Neural cell (in vitro differentiated cells): ENCODE measurements around the gene PABPC1L. TPM values are rescaled to one million over a fixed set of nuclear protein-coding genes. Genes with fewer than 3 reads are reported as not detected.

Source experiments
- H2AFZ ChIP-seq: fragments of 200-600, 300-800 bp; sonication (generic), shearing (Covaris generic); 2 replicates; pipeline ENCODE4 v1.6.0; 2014; ENCODE audit warnings: low read depth, mild to moderate bottlenecking, antibody characterized with exemption, low read length, moderate library complexity
- H3F3A ChIP-seq: fragments of 200-600 bp; shearing (Covaris generic); 2 replicates; pipeline ENCODE4 v1.6.1; 2016; ENCODE audit warnings: mild to moderate bottlenecking, moderate library complexity, mixed read lengths, antibody characterized with exemption, low read length; ENCODE audit not compliant: insufficient read depth, poor library complexity, severe bottlenecking
- H3K27ac ChIP-seq: fragments of 200-600, 300-800 bp; sonication (generic), shearing (Covaris generic); 2 replicates; pipeline ENCODE4 v1.5.1; 2014; ENCODE audit warnings: mild to moderate bottlenecking, low read length, moderate library complexity
- H3K27me3 ChIP-seq: fragments of 300-800, 200-600 bp; sonication (generic), shearing (Covaris generic); 2 replicates; pipeline ENCODE4 v1.6.0; 2014; ENCODE audit warnings: mild to moderate bottlenecking, low read depth, low read length, moderate library complexity; ENCODE audit not compliant: insufficient read depth
- H3K36me3 ChIP-seq: fragments of 300-800, 200-600 bp; sonication (generic), shearing (Covaris generic); 2 replicates; pipeline ENCODE4 v1.5.1; 2014; ENCODE audit warnings: mild to moderate bottlenecking, antibody characterized with exemption, low read length, moderate library complexity; ENCODE audit not compliant: insufficient read depth
- H3K4me2 ChIP-seq: fragments of 300-800, 200-600 bp; sonication (generic), shearing (Covaris generic); 2 replicates; pipeline ENCODE4 v1.6.0; 2014; ENCODE audit warnings: mild to moderate bottlenecking, low read length
- H3K4me3 ChIP-seq: fragments of 300-800, 200-600 bp; sonication (generic), shearing (Covaris generic); 2 replicates; pipeline ENCODE4 v1.5.1; 2014; ENCODE audit warnings: mild to moderate bottlenecking, low read length, moderate library complexity
- H3K79me2 ChIP-seq: fragments of 200-600 bp; shearing (Covaris generic); replicated peaks from 2 replicates; pipeline ENCODE4 v1.6.0; 2014; ENCODE audit warnings: mild to moderate bottlenecking, low read length, moderate library complexity; ENCODE audit not compliant: insufficient read depth
- H3K9ac ChIP-seq: fragments of 300-800, 200-600 bp; sonication (generic), shearing (Covaris generic); 2 replicates; pipeline ENCODE4 v1.6.1; 2016; ENCODE audit warnings: mild to moderate bottlenecking, low read length, mixed read lengths
- H3K9me2 ChIP-seq: fragments of 200-600 bp; shearing (Covaris generic); 2 replicates; pipeline ENCODE4 v1.6.1; 2016; ENCODE audit warnings: mild to moderate bottlenecking, low read length, mixed read lengths; ENCODE audit not compliant: insufficient read depth
- H3K9me3 ChIP-seq: fragments of 200-600, 300-800 bp; sonication (generic), shearing (Covaris generic); 2 replicates; pipeline ENCODE4 v1.6.1; 2016; ENCODE audit warnings: mild to moderate bottlenecking, mixed run types, low read length, moderate library complexity, mixed read lengths
- H4K20me1 ChIP-seq: fragments of 200-600 bp; shearing (Covaris generic); 2 replicates; pipeline ENCODE4 v1.6.1; 2016; ENCODE audit warnings: mild to moderate bottlenecking, mixed run types; ENCODE audit not compliant: insufficient read depth
- EP300 ChIP-seq: fragments of 450-650 bp; conservative IDR thresholded peaks from 2 replicates; pipeline ENCODE4 v1.6.1; 2014; ENCODE audit warnings: antibody characterized with exemption, mild to moderate bottlenecking, moderate library complexity; ENCODE audit not compliant: poor library complexity, severe bottlenecking
- EZH2 ChIP-seq: fragments of 200-600, 300-800 bp; shearing (Covaris generic), sonication (generic); IDR thresholded peaks from 2 replicates; pipeline ENCODE4 v1.6.1; 2014; ENCODE audit warnings: antibody characterized with exemption, low read length, borderline replicate concordance, mild to moderate bottlenecking; ENCODE audit not compliant: insufficient read depth, poor library complexity, severe bottlenecking
- MXI1 ChIP-seq: fragments of 450-650 bp; conservative IDR thresholded peaks from 2 replicates; pipeline ENCODE4 v1.6.1; 2014; ENCODE audit warnings: antibody characterized with exemption, mild to moderate bottlenecking; ENCODE audit not compliant: poor library complexity, severe bottlenecking
- POLR2AphosphoS5 ChIP-seq: IDR thresholded peaks from 2 replicates; pipeline ENCODE4 v1.6.1; 2012
- RAD21 ChIP-seq: fragments of 450-650 bp; conservative IDR thresholded peaks from 2 replicates; pipeline ENCODE4 v1.6.1; 2014; ENCODE audit warnings: antibody characterized with exemption, mild to moderate bottlenecking, moderate library complexity
- SMC3 ChIP-seq: fragments of 450-650 bp; conservative IDR thresholded peaks from 2 replicates; pipeline ENCODE4 v1.6.1; 2014; ENCODE audit warnings: antibody characterized with exemption, mild to moderate bottlenecking, moderate library complexity; ENCODE audit not compliant: poor library complexity
- TAF1 ChIP-seq: IDR thresholded peaks from 2 replicates; pipeline ENCODE4 v1.6.1; 2012; ENCODE audit warnings: low read depth
- polyA plus RNA-seq: library from polyadenylated mRNA; depleted of rRNA; stranded (reverse); fragments of >200 nt; gene quantifications from 2 replicates; pipeline ENCODE4 v1.2.3, GENCODE V29; 2014
- TF ChIP-seq, protein P1 (sequence below): fragments of 450-650 bp; IDR thresholded peaks from 2 replicates; pipeline ENCODE4 v1.5.1; 2014; ENCODE audit warnings: antibody characterized with exemption, mild to moderate bottlenecking, moderate library complexity; ENCODE audit not compliant: poor library complexity, severe bottlenecking
- TF ChIP-seq, protein P2 (sequence below): IDR thresholded peaks from 2 replicates; pipeline ENCODE4 v1.6.1; 2012; ENCODE audit warnings: borderline replicate concordance

The PABPC1L gene
- polyA plus RNA-seq, 1 donor from 2014 or later: 3.6 TPM

DNA sequence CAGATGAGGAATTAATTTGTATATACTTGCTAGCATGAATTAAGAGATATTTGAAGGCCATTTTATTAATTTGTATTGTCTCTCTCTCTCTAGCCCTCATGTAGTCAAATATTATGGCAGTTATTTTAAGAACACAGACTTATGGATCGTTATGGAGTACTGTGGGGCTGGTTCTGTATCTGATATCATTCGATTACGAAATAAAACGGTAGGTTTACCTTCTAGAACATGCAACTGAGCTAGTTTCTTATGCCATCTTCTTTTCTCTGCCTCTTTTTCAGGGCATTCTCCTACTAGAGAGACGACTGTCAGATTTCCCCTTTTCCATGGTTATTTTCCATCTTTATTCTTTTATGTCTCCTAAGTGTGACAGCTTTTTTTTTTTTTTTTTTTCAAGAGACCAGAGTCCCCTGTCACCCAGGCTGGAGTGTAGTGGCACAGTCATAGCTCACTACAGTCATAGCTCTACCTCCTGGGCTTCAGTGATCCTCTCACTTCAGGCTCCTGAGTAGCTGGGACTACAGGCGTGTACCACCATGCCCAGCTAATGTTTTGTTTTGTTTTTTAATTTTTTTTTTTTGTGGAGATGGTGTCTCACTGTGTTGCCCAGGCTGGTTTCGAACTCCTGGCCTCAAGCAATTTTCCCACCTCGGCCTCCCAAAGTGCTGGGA is 72.0 kb downstream of the PABPC1L start:
- no peaks in the 10 kb centered on the region for H3K9me2 ChIP-seq
- H3K9ac ChIP-seq: no peak overlapping the region
- H3F3A ChIP-seq: no peaks in the 10 kb centered on the region
- no peak overlapping the region for H2AFZ ChIP-seq
- H3K27me3 ChIP-seq: no peaks in the 10 kb centered on the region
- H3K79me2 ChIP-seq: no peaks in the 10 kb centered on the region
- no peak overlapping the region for H3K4me3 ChIP-seq
- peaks cover 4% of the 10 kb centered on the region for H3K36me3 ChIP-seq
- H3K4me2 ChIP-seq: no peak overlapping the region
- H3K27ac ChIP-seq: no peak overlapping the region
- no peaks in the 10 kb centered on the region for H3K9me3 ChIP-seq
- H4K20me1 ChIP-seq: no peaks in the 10 kb centered on the region
- TF ChIP-seq RAD21 (no peak), MXI1 (no peak), SMC3 (no peak), EP300 (no peak), EZH2 (no peak), TAF1 (no peak), POLR2AphosphoS5 (no peak)
- TF ChIP-seq, protein P1, sequence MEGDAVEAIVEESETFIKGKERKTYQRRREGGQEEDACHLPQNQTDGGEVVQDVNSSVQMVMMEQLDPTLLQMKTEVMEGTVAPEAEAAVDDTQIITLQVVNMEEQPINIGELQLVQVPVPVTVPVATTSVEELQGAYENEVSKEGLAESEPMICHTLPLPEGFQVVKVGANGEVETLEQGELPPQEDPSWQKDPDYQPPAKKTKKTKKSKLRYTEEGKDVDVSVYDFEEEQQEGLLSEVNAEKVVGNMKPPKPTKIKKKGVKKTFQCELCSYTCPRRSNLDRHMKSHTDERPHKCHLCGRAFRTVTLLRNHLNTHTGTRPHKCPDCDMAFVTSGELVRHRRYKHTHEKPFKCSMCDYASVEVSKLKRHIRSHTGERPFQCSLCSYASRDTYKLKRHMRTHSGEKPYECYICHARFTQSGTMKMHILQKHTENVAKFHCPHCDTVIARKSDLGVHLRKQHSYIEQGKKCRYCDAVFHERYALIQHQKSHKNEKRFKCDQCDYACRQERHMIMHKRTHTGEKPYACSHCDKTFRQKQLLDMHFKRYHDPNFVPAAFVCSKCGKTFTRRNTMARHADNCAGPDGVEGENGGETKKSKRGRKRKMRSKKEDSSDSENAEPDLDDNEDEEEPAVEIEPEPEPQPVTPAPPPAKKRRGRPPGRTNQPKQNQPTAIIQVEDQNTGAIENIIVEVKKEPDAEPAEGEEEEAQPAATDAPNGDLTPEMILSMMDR: no peak
- TF ChIP-seq, protein P2, sequence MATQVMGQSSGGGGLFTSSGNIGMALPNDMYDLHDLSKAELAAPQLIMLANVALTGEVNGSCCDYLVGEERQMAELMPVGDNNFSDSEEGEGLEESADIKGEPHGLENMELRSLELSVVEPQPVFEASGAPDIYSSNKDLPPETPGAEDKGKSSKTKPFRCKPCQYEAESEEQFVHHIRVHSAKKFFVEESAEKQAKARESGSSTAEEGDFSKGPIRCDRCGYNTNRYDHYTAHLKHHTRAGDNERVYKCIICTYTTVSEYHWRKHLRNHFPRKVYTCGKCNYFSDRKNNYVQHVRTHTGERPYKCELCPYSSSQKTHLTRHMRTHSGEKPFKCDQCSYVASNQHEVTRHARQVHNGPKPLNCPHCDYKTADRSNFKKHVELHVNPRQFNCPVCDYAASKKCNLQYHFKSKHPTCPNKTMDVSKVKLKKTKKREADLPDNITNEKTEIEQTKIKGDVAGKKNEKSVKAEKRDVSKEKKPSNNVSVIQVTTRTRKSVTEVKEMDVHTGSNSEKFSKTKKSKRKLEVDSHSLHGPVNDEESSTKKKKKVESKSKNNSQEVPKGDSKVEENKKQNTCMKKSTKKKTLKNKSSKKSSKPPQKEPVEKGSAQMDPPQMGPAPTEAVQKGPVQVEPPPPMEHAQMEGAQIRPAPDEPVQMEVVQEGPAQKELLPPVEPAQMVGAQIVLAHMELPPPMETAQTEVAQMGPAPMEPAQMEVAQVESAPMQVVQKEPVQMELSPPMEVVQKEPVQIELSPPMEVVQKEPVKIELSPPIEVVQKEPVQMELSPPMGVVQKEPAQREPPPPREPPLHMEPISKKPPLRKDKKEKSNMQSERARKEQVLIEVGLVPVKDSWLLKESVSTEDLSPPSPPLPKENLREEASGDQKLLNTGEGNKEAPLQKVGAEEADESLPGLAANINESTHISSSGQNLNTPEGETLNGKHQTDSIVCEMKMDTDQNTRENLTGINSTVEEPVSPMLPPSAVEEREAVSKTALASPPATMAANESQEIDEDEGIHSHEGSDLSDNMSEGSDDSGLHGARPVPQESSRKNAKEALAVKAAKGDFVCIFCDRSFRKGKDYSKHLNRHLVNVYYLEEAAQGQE: no peak

DNA sequence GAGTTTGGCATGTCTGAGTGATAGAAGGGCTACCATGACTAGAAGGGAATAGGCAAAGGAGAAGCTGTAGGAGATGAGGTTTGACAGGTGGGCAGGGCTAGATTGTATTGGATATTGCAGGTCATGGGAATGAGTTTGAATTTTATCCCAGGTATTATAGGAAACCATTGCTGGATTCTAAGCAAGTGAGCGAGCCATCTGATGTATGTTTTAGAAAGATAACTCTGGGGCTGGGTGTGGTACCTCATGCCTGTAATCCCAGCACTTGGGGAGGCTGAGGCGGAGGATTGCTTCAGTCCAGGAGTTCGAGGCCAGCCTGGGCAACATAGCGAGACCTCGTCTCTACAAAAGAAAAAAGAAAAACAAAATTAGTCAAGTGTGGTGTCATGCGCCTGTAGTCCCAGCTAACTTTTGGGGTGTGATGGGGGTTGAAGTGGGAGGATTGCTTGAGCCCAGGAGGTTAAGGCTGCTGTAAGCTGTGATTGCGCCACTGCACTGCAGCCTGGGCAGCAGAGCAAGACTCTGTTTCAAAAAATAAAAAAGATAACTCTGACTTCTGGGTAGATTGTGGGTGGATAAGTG is 73.3 kb downstream of the PABPC1L start:
- H3K4me2 ChIP-seq: no peak overlapping the region
- H3K79me2 ChIP-seq: no peaks in the 10 kb centered on the region
- H3K27ac ChIP-seq: no peak overlapping the region
- H3K9me2 ChIP-seq: no peaks in the 10 kb centered on the region
- H3K4me3 ChIP-seq: no peak overlapping the region
- no peaks in the 10 kb centered on the region for H3K27me3 ChIP-seq
- no peak overlapping the region for H2AFZ ChIP-seq
- peaks cover 4% of the 10 kb centered on the region for H3K36me3 ChIP-seq
- no peaks in the 10 kb centered on the region for H3F3A ChIP-seq
- no peaks in the 10 kb centered on the region for H4K20me1 ChIP-seq
- no peak overlapping the region for H3K9ac ChIP-seq
- TF ChIP-seq, protein P2: no peak
- TF ChIP-seq POLR2AphosphoS5: no peak
- TF ChIP-seq EP300: no peak
- TF ChIP-seq EZH2: no peak
- TF ChIP-seq SMC3: no peak
- TF ChIP-seq MXI1: no peak
- TF ChIP-seq TAF1: no peak
- no peaks in the 10 kb centered on the region for H3K9me3 ChIP-seq
